GM19395 (cell line): ENCODE measurements around the gene PROKR2.

Experiments
- ATAC-seq: cut with Tn5 transposase; IDR thresholded peaks from one replicate; pipeline ENCODE4 v1.9.1; 2021; ENCODE audit warnings: mild to moderate bottlenecking, moderate library complexity; ENCODE audit not compliant: unreplicated experiment

Gene PROKR2

DNA sequence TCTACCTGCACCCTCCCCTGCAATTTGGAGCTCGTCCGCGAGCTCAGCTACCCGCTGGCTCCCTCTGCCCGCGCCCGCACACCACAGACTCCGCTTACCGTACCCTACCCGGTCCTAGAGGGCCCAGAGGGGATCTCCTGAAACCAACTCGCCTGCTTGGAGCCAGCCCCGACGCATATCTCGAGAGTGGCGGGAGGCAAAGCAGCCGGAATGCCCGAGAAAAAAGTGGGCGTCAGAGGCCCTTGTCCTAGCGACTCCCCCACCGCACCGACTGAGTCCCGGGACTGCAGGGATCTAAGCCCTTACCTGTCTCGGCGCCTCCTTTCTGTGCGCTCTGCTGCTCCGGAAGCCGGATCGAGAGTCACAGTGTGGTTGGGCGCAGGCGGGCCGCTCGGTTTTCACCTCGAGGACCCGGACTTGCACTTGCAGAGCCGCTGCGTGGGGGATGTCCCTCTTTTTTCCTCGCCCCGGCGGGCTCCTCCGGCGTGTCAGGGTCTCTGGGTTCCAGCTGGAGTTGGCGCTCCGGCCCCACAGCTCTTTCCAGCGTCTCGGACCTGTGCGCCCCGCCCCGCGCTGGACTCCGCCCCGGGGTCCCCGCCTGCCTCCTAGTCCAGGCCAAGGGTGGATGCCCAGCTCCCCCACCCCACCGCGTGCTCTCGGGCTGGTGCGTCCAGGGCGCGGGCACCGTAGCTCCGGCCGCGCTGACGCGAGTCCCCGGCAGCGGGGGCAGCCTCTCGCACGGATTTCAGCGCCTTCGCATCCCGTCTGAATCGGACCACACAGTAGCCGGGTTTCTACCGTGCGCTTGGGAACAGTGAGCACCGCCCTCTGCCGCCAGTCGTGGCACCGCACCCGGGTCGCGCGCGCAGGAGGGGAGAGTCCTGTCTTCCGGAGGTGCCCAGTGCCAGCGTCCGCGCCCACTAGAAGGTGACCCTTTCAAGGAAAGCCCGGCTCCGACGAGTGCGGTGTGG is at the start of gene PROKR2:
Gene PROKR2 (minus strand): TSS at position 767 of the 971 bp plus-strand sequence. CDS start 2,585 bp downstream, outside the sequence.
- no peak for ATAC-seq

DNA sequence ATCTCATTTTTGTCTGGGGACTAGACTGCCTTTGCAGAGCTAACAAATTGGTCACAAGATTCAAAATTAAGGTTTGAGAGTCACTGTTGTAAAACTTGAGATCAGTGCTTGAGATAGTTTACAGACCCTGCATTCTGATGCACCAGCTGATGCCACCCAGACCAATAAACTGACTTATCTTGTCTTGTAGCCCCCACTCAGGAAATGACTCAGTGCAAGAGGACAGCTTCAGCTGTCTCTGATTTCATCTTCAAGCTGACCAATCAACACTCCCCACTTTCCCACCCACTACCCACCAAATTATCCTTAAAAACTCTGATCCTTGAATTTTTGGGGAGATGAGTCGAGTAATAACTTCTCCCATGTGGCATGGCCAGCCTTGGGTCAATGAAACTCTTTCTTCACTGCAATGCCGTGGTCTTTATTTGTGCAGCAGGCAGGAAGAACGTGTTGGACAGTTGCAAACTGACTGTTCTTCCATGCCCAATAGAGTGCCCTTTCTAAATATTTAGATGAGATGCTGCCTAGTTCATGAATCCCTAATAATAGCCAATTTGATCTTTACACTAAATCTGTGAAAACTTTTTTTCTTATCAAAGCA is 48.3 kb upstream of the PROKR2 start:
- no peak for ATAC-seq

DNA sequence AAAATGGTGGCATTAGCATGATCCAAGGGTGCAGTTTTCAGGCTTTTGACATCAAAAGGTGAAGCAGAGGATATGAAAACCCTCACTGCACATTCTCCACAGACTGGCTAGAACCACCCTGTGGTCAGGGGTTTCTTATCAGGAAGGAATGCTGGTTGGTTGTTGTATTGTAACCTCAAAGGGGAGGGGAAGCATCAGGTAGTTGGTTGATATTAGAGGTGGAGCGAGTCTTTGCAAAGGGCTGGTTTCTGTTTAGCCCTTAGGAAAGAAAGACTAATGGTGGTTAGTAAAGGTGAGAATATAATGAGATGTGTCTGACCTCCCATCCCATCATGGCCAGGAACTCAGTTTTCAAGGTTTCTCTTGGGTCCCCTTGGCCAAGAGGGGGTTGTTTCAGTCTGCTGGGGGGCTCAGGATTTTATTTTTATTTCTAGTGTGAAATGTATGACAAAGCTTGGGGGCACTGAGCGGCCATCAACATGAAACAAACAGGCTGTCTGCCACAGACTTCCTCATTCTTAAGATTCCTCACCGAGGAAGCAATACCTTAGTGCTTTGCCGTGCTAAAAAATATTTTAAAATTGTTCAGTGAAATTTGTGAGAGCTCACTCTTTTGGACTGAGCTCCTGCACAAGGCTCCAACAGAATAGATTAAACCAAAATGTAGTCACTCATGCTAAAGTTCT is 47.5 kb upstream of the PROKR2 start:
- ATAC-seq, result no peak

- no peak for ATAC-seq
Observed at GRCh38 chr20:5362771-5363170, 46.0 kb upstream of the PROKR2 start.

- no peak for ATAC-seq
Observed at GRCh38 chr20:5361176-5361575, 44.4 kb upstream of the PROKR2 start.

DNA sequence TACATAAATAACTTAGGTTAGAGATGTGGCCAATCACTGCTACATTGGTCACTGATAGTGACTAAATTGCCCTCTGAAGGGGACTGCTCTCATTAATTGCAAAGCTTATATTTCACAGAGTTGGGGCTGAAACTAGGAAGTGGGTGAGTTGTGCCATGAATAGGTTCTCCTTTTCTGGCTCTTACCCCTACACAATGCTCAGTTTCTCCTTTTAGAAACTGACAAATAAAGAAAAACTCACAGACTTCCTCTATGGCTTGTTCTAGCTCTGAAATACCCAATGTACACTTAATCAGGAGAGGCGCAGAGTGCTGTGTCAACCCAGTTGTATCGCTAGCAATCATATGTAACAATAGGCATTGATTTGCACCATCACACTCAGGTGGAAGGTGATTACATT is 41.2 kb upstream of the PROKR2 start:
- ATAC-seq, result no peak

DNA sequence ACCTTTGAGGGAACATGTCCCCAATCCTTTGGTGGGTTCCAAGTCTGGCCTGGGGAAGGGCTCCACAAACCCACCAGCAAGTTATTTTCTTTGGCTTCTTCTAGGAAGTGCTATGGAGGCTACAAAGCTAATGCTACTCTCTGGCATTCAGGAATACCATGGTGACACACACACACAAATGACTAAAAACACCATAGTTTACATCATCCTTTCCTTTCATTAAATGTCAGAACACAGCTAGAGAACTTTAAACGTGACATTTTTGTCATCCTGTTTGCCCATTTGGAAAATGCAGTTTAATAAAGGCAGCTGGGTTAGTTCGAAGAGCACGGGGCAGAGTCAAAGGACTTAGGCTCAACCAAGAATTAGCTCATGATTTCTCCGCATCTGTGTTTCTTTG is 40.2 kb upstream of the PROKR2 start:
- ATAC-seq, result no peak

GRCh38 chr20:5354901-5355300 is 38.1 kb upstream of the PROKR2 start:
- ATAC-seq, result no peak

- no peak for ATAC-seq
Observed at GRCh38 chr20:5353624-5354496, 37.1 kb upstream of the PROKR2 start.

DNA sequence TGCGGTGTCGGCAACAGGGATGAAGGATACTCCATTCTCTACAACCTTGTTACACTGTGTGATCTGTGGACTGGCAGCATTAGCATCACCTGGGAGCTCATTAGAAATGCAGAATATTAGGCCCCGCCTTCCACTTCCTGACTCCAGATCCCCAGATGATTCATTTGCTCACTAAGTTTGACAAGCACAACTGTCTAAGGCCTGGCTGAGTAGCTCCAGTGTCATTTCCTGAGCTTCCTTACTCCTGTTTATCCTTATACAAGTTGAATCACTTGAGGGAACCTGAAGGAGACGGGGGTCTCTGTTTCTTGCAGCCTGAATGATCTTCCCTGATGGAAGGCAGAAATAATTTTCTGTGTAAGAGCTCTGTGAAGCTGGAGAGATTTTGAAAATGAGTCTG is 32.7 kb upstream of the PROKR2 start:
- no peak for ATAC-seq

DNA sequence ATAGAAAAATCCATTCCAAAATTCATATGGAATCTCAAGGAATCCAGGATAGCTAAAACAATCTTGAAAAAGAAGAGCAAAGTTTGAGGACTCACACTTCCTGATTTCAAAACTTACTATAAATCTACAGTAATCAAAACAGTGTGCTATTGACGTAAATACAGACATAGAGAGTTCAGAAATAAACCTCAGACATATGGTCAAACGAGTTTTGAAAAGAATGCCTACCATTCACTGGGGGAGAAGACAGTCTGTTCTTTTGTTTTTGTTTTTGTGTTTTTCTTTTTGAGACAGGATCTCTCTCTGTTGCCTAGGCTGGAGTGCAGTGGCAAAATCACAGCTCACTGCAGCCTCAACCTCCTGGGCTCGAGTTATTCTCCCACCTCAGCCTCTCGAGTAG is 25.3 kb upstream of the PROKR2 start:
- no peak for ATAC-seq

DNA sequence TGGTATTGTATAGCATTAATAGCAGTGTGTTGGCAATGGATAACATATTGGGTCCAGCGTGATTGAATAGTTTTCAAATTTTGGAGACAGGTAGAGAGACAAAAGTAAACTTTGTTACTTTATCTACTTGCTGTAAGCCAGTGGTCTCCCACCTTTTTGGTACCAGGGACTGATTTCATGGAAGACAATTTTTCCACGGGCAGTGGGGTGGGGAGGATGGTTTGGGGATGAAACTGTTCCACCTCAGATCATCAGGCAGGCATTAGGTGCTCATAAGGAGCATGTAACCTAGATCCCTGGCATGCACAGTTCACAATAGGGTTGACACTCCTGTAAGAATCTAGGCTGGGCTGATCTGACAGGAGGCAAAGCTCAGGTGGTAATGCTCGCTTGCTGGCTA is 14.6 kb upstream of the PROKR2 start:
- no peak for ATAC-seq

- no peak for ATAC-seq
Observed at GRCh38 chr20:5328268-5328667, 11.5 kb upstream of the PROKR2 start.

DNA sequence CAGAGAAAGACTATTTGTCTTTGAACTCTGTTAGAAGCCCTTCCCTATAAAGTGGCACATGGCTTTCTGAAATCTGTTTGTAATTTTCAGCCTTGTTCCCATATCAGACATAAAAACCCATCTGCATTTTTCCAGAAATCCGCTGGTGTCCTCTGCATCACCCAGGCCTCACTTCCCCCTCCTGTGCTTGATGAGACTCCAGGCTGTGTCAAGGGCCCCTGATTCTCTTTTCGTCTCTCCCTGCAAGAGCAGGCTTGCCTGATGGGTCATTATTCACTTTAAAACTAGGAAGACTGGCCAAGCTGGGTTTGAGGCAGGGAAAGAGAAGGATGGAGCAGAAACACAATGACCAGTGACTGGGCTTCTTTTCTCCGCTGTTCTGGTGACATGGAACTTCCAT is 10.6 kb upstream of the PROKR2 start:
- no peak for ATAC-seq

- no peak for ATAC-seq
Observed at GRCh38 chr20:5315807-5316187, 957 bp downstream of the PROKR2 start.

DNA sequence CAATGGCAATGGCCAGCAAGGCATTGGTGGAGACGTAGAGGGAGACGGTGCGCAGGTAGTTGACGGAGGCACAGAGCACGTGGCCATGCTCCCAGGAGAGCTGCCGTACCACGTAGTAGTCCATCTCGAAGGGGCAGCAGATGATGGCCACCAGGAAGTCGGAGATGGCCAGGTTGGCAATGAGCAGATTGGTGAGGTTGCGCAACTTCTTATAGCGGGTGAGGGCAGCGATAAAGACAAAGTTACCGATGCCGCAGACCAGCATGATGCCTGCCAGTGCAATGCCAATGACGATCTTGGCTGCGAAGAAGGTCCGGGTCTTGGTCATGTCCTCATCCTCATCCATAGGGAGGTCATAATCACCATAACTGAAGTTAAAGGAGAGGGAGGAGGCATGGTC is 2.8 kb downstream of the PROKR2 start:
- ATAC-seq, result no peak

DNA sequence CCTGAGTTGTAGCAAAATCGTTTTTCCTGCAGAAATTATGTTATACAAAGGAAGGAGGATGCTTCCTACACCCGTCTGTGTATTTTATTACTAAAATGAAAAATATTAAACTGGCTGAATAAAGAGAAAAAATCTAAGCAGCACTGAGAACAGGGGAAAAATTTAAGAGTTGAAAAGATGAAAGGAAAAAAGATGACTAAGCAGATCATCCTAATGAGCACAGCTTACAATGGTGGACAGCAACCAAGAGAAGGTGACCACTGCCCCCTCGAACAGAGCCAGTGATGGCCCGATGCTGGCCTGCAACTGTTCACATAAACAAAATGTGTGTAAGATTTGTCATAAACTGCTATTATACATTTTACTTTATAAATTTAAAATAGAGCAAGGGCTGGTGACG is 4.2 kb downstream of the PROKR2 start:
- no peak for ATAC-seq

- no peak for ATAC-seq
Observed at GRCh38 chr20:5309971-5310370, 6.8 kb downstream of the PROKR2 start.

GRCh38 chr20:5298811-5299210 is 17.9 kb downstream of the PROKR2 start:
- no peak for ATAC-seq

- no peak for ATAC-seq
Observed at GRCh38 chr20:5297280-5298004, 19.3 kb downstream of the PROKR2 start.
